Ishikawa (cell line): ENCODE results near the gene RIMS4.

Source experiments
- CEBPB ChIP-seq: IDR thresholded peaks from 2 replicates; pipeline ENCODE4 v1.6.1; 2012
- CREB1 ChIP-seq: IDR thresholded peaks from 2 replicates; pipeline ENCODE4 v1.6.1; 2012; ENCODE audit warnings: low read depth
- EGR1 ChIP-seq: IDR thresholded peaks from 2 replicates; pipeline ENCODE4 v1.6.1; 2012
- EP300 ChIP-seq: IDR thresholded peaks from 2 replicates; pipeline ENCODE4 v1.6.1; 2012; ENCODE audit warnings: borderline replicate concordance
- FOXM1 ChIP-seq: IDR thresholded peaks from 2 replicates; pipeline ENCODE4 v1.6.1; 2012; ENCODE audit warnings: low read depth, borderline replicate concordance
- MAX ChIP-seq: IDR thresholded peaks from 2 replicates; pipeline ENCODE4 v1.6.1; 2012
- NFIC ChIP-seq: IDR thresholded peaks from 2 replicates; pipeline ENCODE4 v1.6.1; 2012
- RAD21 ChIP-seq: IDR thresholded peaks from 2 replicates; pipeline ENCODE4 v1.6.1; 2012; ENCODE audit warnings: low read depth
- REST ChIP-seq: IDR thresholded peaks from 2 replicates; pipeline ENCODE4 v1.6.1; 2012; ENCODE audit warnings: low read depth, mild to moderate bottlenecking
- TAF1 ChIP-seq: IDR thresholded peaks from 2 replicates; pipeline ENCODE4 v1.6.1; 2012; ENCODE audit warnings: low read depth, mild to moderate bottlenecking
- TCF12 ChIP-seq: IDR thresholded peaks from 2 replicates; pipeline ENCODE4 v1.6.1; 2012; ENCODE audit warnings: low read depth
- TEAD4 ChIP-seq: IDR thresholded peaks from 2 replicates; pipeline ENCODE4 v1.6.1; 2012
- YY1 ChIP-seq: IDR thresholded peaks from 2 replicates; pipeline ENCODE4 v1.6.1; 2012; ENCODE audit warnings: low read depth
- ZBTB7A ChIP-seq: IDR thresholded peaks from 2 replicates; pipeline ENCODE4 v1.6.1; 2012; ENCODE audit warnings: low read depth
- TF ChIP-seq, protein P1 (sequence below): IDR thresholded peaks from 2 replicates; pipeline ENCODE4 v1.6.1; 2012

Gene RIMS4

DNA sequence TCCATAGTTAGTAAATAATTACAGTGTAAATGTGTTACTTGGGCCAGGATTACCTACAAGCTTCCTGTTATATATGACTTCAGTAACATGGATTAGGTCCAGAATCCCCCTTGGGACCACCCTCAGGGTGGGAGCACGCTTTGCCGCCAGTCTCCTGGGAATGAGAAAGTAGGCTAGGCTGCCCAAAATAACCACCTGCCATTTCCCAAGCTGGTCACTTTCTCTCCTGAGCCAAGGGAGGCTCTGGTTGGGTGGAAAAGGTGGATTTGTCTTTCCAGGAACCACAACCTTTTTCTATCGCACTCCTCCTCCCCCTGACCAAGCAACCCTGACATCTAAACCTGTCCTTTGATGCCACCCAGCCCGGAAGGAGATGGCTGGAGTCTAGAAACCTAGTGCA is 9.6 kb upstream of the RIMS4 start:
- TF ChIP-seq ZBTB7A: no peak
- TF ChIP-seq TAF1: no peak
- no peak for TF ChIP-seq MAX
- TF ChIP-seq, protein P1, sequence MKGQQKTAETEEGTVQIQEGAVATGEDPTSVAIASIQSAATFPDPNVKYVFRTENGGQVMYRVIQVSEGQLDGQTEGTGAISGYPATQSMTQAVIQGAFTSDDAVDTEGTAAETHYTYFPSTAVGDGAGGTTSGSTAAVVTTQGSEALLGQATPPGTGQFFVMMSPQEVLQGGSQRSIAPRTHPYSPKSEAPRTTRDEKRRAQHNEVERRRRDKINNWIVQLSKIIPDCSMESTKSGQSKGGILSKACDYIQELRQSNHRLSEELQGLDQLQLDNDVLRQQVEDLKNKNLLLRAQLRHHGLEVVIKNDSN: no peak
- no peak for TF ChIP-seq YY1
- TF ChIP-seq TCF12: no peak
- no peak for TF ChIP-seq FOXM1
- no peak for TF ChIP-seq RAD21
- no peak for TF ChIP-seq CEBPB

DNA sequence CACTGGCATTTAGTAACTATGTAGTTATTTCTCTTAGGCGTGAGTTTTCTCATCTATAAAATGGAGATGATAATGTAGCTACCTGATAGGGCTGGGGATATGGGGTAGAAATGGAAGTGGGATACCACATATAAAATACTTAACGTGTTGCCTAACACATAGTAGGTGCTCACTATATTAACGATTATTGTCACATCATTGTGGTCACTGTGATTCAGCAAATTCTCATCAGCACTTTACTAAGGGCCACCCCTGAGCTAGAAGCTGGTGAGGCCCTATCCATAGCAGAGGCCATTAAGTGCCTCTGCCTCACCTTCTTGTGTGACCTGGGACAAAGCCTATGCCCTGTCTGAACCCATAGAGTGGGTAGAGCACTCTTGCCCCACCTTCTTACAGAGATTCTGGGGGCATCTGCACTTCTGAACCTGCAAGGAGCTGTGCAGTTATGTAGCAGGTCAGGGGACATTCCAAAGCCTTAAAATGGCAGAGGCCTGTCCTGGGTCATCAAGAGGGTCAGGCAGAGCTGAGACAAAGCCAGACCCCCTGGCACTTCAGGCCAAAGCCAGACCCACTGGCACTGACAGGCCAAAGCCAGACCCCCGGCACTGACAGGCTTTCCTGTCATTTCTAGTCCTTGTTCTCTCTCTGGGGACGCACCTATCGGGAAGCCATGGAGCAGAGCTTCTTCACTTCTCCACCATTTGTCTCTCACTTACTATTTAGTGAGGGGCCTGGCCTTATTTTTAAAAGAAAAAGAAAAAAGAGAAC is 7.0 kb upstream of the RIMS4 start:
- no peak for TF ChIP-seq EP300
- TF ChIP-seq EGR1: no peak
- TF ChIP-seq, protein P1: no peak
- no peak for TF ChIP-seq NFIC
- no peak for TF ChIP-seq ZBTB7A
- no peak for TF ChIP-seq REST
- TF ChIP-seq FOXM1: no peak
- no peak for TF ChIP-seq TEAD4
- no peak for TF ChIP-seq TAF1
- TF ChIP-seq RAD21: no peak
- no peak for TF ChIP-seq CREB1
- TF ChIP-seq CEBPB: no peak

- TF ChIP-seq EP300 (no peak), CREB1 (no peak), YY1 (no peak), NFIC (no peak)
- TF ChIP-seq, protein P1: no peak
Observed at GRCh38 chr20:44814937-44815336, 4.6 kb upstream of the RIMS4 start.

DNA sequence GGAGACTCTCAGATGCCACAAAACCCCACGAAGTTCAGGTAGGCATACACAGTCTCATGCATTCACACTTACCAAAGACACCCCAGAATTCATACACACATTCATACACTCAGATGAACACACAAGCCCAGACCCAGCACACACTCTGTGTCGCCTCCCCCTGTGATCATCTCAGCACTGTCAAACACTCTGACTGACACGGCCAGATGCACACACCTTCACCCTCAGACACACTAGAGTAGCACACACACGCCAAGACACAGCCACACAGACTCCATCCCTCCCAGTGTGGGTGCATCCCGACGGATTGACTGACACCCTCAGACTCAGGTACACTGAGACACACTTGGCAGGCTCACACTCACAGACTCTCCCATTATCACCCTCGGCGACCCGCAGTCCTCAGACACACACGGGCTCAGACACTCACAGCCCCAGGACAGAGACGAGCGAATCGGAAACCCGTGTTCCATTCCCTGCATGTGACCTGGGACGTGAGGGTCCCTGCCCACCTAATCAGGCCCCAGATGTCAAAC is 872 bp upstream of the RIMS4 start:
- no peak for TF ChIP-seq YY1
- no peak for TF ChIP-seq EGR1
- no peak for TF ChIP-seq FOXM1
- no peak for TF ChIP-seq ZBTB7A
- TF ChIP-seq EP300: no peak
- TF ChIP-seq CEBPB: no peak
- TF ChIP-seq MAX: no peak
- no peak for TF ChIP-seq CREB1
- TF ChIP-seq NFIC: no peak
- TF ChIP-seq, protein P1: no peak
- TF ChIP-seq REST: no peak
- TF ChIP-seq TEAD4: no peak
- TF ChIP-seq RAD21: no peak
- TF ChIP-seq TAF1: no peak
- no peak for TF ChIP-seq TCF12

GRCh38 chr20:44810061-44810390 is 320 bp downstream of the RIMS4 start:
- TF ChIP-seq ZBTB7A (no peak), MAX (no peak), CEBPB (no peak), EGR1 (no peak), TEAD4 (no peak), TCF12 (no peak), NFIC (no peak), RAD21 (no peak), FOXM1 (no peak), EP300 (no peak), YY1 (no peak), REST (no peak), CREB1 (no peak)
- TF ChIP-seq, protein P1: no peak
